ENCODE measurements around the gene GYPC.
"Not testable (repeated sequence)": the region's sequence is repeated elsewhere in the genome, so short reads cannot be mapped to it uniquely, and the experiment has no call there.

Gene GYPC

DNA sequence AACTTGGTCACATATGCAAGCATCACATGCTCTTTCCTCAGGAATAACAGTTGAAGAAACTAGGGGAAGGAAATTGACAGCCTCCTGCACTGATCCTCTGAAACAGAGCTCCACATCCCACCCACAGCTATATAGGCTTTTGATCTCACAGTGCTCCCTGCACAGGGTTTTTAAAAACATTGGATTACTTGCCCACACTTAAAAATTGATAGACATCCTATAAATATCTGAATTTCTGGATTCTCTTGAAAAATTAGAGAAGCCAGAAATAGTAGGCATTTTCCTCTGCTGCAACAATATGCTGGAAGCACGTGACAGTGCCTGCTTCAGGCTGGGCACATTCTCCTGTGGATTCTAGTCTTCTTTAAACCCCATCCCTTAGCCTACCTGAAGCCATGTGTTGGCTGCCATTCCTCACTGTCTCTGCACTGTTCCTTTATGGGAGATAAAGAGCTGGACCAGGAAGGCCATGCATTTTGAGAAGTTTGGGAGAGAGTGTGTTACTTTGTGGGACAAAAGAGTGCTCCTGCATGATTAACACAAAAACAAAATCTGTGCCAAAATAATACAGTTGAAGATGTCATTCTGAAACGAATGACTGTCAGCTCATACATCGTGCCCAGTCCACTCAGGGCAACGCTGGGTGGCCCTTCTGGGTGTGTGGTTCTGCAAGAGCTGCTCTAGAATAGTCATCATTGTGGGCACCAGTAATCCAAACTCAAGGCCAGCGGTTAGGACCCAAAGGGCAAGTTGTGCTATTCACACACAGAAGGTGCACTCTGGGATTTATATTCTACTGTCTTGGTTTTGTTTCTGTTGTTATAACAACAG is 59.8 kb downstream of the GYPC start:
- in situ Hi-C loops (cut with HindIII; ENCODE audit: low pct_ligation_motif_present, low pct_unique_long_range_greater_than_20kb, low sequenced_read_pairs) = no loop called here
- DNase-seq = no peak

DNA sequence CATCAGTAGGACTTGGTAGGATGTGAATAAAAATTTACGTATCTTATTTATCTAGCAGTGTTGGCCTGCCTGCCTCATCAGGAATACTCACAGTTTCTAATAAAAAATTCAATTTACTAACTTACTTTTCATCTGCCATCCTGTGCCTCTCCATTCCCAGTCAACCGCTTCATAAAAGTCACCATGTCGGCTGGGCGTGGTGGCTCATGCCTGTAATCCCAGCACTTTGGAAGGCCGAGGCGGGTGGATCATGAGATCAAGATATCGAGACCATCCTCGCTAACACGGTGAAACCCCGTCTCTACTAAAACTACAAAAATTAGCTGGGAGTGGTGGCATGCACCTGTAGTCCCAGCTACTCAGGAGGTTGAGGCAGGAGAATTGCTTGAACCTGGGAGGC is 61.3 kb downstream of the GYPC start:
- in situ Hi-C loops (cut with HindIII; ENCODE audit: low pct_ligation_motif_present, low pct_unique_long_range_greater_than_20kb, low sequenced_read_pairs) = not testable (repeated sequence)

GRCh38 chr2:126717928-126718327 is 62.0 kb downstream of the GYPC start:
- DNase-seq = no peak
- in situ Hi-C loops (cut with HindIII; ENCODE audit: low pct_ligation_motif_present, low pct_unique_long_range_greater_than_20kb, low sequenced_read_pairs) = no loop called here

More for the DNA sequence above, 61.3 kb downstream of the GYPC start:
- DNase-seq = not testable (repeated sequence)

- DNase-seq = no peak
- in situ Hi-C loops (cut with HindIII; ENCODE audit: low pct_ligation_motif_present, low pct_unique_long_range_greater_than_20kb, low sequenced_read_pairs) = no loop called here
These were observed 63.4 kb downstream of the GYPC start for GRCh38 chr2:126719191-126719832.

GRCh38 chr2:126719833-126720351 is 63.9 kb downstream of the GYPC start:
- DNase-seq = no peak
- in situ Hi-C loops (cut with HindIII; ENCODE audit: low pct_ligation_motif_present, low pct_unique_long_range_greater_than_20kb, low sequenced_read_pairs) = no loop called here

DNA sequence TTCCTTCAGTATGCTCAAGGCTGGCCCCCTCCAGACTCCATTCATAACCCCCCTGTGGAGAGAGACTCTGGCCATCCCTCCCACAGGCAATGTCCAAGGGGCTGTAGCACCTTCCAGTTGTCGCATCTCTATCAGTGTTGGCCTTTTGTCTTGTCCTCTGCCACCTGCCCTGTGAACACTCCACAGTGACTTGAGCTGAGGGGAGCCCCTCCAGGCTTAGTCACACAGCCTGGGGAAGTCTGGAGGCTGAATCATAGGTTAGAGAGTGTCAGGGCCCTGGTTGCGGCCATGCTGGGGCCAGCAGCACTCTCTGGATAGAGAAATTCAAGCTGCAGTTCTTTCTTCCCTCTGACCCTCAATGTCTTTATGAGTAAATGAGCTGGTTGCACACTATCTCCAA is 64.7 kb downstream of the GYPC start:
- in situ Hi-C loops (cut with HindIII; ENCODE audit: low pct_ligation_motif_present, low pct_unique_long_range_greater_than_20kb, low sequenced_read_pairs) = no loop called here
- no peak for DNase-seq

GRCh38 chr2:126722081-126722480 is 66.1 kb downstream of the GYPC start:
- in situ Hi-C loops (cut with HindIII; ENCODE audit: low pct_ligation_motif_present, low pct_unique_long_range_greater_than_20kb, low sequenced_read_pairs) = no loop called here

DNA sequence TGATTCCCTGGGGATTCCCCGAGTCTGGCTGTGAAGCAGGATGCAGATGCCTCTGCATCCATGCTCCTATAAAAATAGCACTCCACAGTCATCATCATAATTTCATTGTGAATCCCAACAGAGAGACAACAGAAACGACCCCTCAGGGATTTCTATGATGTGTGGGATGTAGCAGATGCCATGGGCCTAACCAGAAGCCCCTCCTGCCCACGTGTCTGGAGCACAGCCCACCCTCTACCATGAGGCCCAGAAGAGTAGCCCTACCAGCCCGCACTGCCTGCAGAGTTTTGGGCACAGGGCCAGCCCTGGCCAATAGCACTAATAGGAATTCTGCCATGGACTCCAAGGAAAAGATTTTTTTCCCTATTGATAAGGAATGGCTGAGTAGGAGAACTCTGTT is 66.6 kb downstream of the GYPC start:
- no peak for DNase-seq
- in situ Hi-C loops (cut with HindIII; ENCODE audit: low pct_ligation_motif_present, low pct_unique_long_range_greater_than_20kb, low sequenced_read_pairs) = no loop called here

More at GRCh38 chr2:126722081-126722480, 66.1 kb downstream of the GYPC start:
- no peak for DNase-seq

DNA sequence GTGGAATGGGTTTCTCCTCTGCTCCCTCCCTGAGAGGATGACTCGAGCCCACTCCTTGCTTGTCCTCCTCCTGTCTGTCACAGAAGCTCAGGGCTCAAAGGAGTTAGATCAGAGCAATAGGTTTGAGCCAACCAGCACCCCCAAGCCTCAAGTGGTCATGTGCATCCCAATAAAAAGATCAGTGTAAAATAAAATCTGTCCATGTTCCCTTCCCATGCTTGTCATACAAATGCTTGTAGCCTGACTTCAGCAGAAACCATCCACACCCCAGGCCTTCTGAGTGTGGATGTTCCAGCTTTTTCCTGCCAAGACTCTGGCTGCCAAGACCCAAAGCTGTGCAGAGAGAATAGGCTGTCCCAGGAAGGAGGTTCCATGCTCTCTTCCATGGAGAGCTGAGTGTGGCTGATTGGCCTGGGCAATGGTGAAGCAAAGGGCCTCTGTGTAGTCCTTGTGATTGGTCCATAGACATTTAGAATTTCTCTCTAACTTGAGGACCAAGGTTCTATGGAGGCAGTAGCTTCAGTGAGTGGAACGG is 67.4 kb downstream of the GYPC start:
- no peak for DNase-seq
- in situ Hi-C loops (cut with HindIII; ENCODE audit: low pct_ligation_motif_present, low pct_unique_long_range_greater_than_20kb, low sequenced_read_pairs) = no loop called here

DNA sequence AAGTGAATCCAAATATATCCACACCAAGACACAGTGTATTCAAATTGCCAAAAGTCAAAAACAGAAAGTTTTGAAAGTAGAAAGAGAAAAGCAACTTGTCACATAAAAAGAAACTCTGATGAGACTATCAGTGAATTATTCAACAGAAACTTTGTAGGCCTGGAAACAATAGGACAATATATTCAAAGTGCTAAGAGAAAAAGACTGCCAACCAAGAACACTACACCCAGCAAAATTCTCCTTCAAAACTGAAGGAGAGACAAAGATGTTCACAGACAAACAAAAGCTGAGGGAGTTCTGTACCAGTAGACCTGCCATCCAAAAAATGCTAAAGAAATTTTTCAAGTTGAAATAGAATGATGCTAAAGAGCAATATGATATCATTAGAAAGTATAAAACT is 69.6 kb downstream of the GYPC start:
- in situ Hi-C loops (cut with HindIII; ENCODE audit: low pct_ligation_motif_present, low pct_unique_long_range_greater_than_20kb, low sequenced_read_pairs) = no loop called here
- no peak for DNase-seq

GRCh38 chr2:126729896-126730295 is 73.9 kb downstream of the GYPC start:
- in situ Hi-C loops (cut with HindIII; ENCODE audit: low pct_ligation_motif_present, low pct_unique_long_range_greater_than_20kb, low sequenced_read_pairs) = no loop called here
- no peak for DNase-seq

GRCh38 chr2:126730655-126731054 is 74.7 kb downstream of the GYPC start:
- in situ Hi-C loops (cut with HindIII; ENCODE audit: low pct_ligation_motif_present, low pct_unique_long_range_greater_than_20kb, low sequenced_read_pairs) = no loop called here
- no peak for DNase-seq

- no peak for DNase-seq
- in situ Hi-C loops (cut with HindIII; ENCODE audit: low pct_ligation_motif_present, low pct_unique_long_range_greater_than_20kb, low sequenced_read_pairs) = no loop called here
These were observed 75.4 kb downstream of the GYPC start for GRCh38 chr2:126731353-126731752.

DNA sequence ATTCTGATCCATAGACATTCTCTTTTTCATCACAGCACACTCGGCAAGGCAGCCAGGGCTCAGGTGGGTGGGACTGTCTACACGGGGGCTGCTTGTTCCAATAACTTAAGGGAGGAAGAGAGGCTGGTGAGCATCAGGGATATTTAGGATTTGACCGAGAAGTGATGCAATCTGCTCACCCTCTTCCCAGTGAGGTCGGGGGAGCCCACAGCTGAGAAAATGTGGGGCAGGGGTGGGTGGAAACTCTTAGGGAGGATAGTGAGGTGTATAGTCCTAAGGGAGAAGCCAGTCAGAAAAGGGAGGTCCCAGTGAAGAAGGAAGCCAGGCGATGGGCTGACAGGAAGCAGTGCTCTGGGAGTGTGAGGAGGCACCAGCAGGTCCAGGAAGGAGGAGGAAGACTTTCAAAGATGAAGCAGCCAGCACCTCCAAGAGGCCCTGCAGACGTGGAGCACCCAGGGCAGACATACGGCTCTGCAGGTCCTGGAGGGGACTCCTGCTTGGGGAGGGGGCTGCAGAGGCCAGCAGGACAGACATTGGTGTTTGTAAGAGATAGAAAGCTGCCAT is 76.8 kb downstream of the GYPC start:
- in situ Hi-C loops (cut with HindIII; ENCODE audit: low pct_ligation_motif_present, low pct_unique_long_range_greater_than_20kb, low sequenced_read_pairs) = no loop called here
- DNase-seq = no peak

GRCh38 chr2:126733795-126734194 is 77.8 kb downstream of the GYPC start:
- in situ Hi-C loops (cut with HindIII; ENCODE audit: low pct_ligation_motif_present, low pct_unique_long_range_greater_than_20kb, low sequenced_read_pairs) = no loop called here
- DNase-seq = no peak

DNA sequence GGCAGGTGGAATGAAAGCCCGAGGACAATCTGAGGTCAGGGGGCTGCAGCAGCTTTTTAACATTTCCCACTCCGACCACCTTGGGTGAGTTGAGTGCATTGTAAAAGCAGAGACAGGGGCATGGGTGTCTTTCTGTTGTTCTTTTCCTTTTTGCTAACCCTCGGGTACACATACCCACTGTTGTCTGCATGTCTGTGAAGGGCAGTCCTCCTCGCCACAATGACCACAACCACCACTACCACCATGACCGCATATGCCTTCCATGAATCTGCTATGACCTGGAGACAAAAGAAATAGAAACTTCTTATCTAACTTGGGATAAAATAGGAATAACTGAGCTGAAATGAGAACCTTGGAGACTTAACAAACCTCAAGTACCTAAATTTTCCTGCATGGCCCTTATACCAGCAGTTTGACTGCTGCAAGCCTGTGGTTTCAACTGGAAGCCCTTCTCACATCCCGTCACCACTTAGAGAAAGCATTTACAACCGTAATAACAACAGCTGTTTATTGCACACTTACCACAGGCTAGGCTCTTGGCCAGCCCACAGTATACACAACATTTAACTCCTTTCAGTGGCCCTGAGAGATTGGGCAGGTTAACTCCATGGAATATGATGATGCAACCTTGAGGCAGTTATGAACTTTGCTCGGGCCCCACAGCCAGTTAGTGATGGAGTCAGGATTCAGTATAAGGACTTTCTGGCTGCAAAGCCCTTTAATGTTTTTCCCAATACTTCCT is 80.3 kb downstream of the GYPC start:
- in situ Hi-C loops (cut with HindIII; ENCODE audit: low pct_ligation_motif_present, low pct_unique_long_range_greater_than_20kb, low sequenced_read_pairs) = no loop called here
- DNase-seq = no peak

DNA sequence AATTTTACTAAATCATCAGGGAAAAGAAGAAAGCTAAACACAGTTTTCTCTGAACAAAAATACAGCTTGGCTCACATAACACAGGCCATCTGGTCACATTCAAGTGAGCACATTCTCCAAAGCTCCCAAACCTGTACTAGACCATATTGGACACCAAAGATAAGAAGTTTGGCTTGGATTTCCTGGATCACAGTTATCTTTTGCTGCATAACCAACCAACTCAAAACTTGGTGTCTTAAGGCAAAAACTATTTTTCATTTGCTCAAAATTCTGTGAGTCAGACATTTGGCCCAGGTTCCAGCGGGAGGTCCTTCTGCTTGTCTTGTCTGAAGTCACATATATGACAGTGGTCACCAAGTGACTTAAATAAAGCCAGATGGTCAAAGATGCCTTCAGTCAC is 83.2 kb downstream of the GYPC start:
- in situ Hi-C loops (cut with HindIII; ENCODE audit: low pct_ligation_motif_present, low pct_unique_long_range_greater_than_20kb, low sequenced_read_pairs) = no loop called here
- no peak for DNase-seq

- no peak for DNase-seq
- in situ Hi-C loops (cut with HindIII; ENCODE audit: low pct_ligation_motif_present, low pct_unique_long_range_greater_than_20kb, low sequenced_read_pairs) = no loop called here
These were observed 88.7 kb downstream of the GYPC start for GRCh38 chr2:126744640-126745039.

Measured in ACHN (cell line).